ENCODE results near the gene GPR132.
A peak's percentile ranks its signal among the peaks of the same experiment; 100 is the strongest.

The GPR132 gene

GRCh38 chr14:105061428-105062047 is 3.7 kb downstream of the GPR132 start:
- no peak for DNase-seq (ENCODE audit: low spot score)

GRCh38 chr14:105060751-105061427 is 4.3 kb downstream of the GPR132 start:
- DNase-seq (ENCODE audit: low spot score) = no peak

GRCh38 chr14:105059925-105060565 is 5.2 kb downstream of the GPR132 start:
- no peak for DNase-seq (ENCODE audit: low spot score)

- no peak for DNase-seq (ENCODE audit: low spot score)
These were observed 6.0 kb downstream of the GPR132 start for GRCh38 chr14:105059035-105059924.

- no peak for DNase-seq (ENCODE audit: low spot score)
These were observed 6.7 kb downstream of the GPR132 start for GRCh38 chr14:105058521-105059034.

GRCh38 chr14:105056303-105056831 is 8.9 kb downstream of the GPR132 start:
- no peak for DNase-seq (ENCODE audit: low spot score)

GRCh38 chr14:105055736-105056302 is 9.4 kb downstream of the GPR132 start:
- no peak for DNase-seq (ENCODE audit: low spot score)

- no peak for DNase-seq (ENCODE audit: low spot score)
These were observed 9.9 kb downstream of the GPR132 start for GRCh38 chr14:105055334-105055733.

GRCh38 chr14:105053996-105054395 is 11.2 kb downstream of the GPR132 start:
- DNase-seq (ENCODE audit: low spot score) = no peak

GRCh38 chr14:105053421-105053820 is 11.8 kb downstream of the GPR132 start:
- DNase-seq (ENCODE audit: low spot score) = no peak

GRCh38 chr14:105052110-105052458 is 13.1 kb downstream of the GPR132 start:
- DNase-seq (ENCODE audit: low spot score) = no peak

- no peak for DNase-seq (ENCODE audit: low spot score)
These were observed 13.8 kb downstream of the GPR132 start for GRCh38 chr14:105051182-105052109.

GRCh38 chr14:105050551-105050897 is 14.7 kb downstream of the GPR132 start:
- DNase-seq (ENCODE audit: low spot score) = no peak

- DNase-seq (ENCODE audit: low spot score) = no peak
These were observed 15.3 kb downstream of the GPR132 start for GRCh38 chr14:105049753-105050550.

- no peak for DNase-seq (ENCODE audit: low spot score)
These were observed 17.8 kb downstream of the GPR132 start for GRCh38 chr14:105047283-105048016.

GRCh38 chr14:105046891-105047282 is 18.3 kb downstream of the GPR132 start:
- no peak for DNase-seq (ENCODE audit: low spot score)

GRCh38 chr14:105045710-105046326 is 19.4 kb downstream of the GPR132 start:
- peak; percentile 75 for DNase-seq (ENCODE audit: low spot score)

GRCh38 chr14:105043641-105044040 is 21.6 kb downstream of the GPR132 start:
- DNase-seq (ENCODE audit: low spot score) = no peak

GRCh38 chr14:105042813-105043212 is 22.4 kb downstream of the GPR132 start:
- no peak for DNase-seq (ENCODE audit: low spot score)

All from cerebellar cortex (tissue), 1 donor.